Epithelial cell of esophagus (primary cell): ENCODE results near the gene CITED4.

Source experiments
- DNase-seq: peaks from one replicate; pipeline ENCODE4 v3.0.0; 2010; ENCODE audit warnings: low read depth
- H3K4me3 ChIP-seq: 2 replicates; pipeline ENCODE4 v1.5.1; 2011; ENCODE audit warnings: mild to moderate bottlenecking, low read length, control low read depth
- TF ChIP-seq, protein P1 (sequence below): IDR thresholded peaks from 2 replicates; pipeline ENCODE4 v1.5.1; 2011; ENCODE audit warnings: low read depth, mild to moderate bottlenecking, low read length, control low read depth, inconsistent platforms; ENCODE audit not compliant: insufficient read depth; ENCODE audit errors: missing control alignments

CITED4 gene

DNA sequence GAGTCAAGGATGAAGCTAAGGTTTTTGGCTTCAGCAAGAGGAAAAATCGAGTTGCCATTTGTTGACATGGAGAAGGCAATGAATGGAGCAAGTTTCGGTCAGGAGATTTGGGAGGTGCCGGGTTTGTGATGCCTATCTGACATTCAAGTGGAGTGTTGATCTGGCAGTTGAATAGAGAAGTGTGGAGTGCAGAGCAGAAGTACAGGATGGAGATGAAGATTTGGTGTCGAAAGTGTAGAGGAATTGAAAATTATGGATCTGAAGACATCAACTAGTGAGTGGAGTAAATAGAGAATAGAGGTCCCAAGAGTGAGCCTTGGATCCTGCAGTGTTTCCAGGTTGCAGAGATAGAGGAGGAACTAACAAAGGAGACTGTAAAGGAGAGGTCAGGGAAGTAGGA is 25.9 kb downstream of the CITED4 start:
- DNase-seq, result no peak
- H3K4me3 ChIP-seq, result no peak overlapping the region
- TF ChIP-seq, protein P1, sequence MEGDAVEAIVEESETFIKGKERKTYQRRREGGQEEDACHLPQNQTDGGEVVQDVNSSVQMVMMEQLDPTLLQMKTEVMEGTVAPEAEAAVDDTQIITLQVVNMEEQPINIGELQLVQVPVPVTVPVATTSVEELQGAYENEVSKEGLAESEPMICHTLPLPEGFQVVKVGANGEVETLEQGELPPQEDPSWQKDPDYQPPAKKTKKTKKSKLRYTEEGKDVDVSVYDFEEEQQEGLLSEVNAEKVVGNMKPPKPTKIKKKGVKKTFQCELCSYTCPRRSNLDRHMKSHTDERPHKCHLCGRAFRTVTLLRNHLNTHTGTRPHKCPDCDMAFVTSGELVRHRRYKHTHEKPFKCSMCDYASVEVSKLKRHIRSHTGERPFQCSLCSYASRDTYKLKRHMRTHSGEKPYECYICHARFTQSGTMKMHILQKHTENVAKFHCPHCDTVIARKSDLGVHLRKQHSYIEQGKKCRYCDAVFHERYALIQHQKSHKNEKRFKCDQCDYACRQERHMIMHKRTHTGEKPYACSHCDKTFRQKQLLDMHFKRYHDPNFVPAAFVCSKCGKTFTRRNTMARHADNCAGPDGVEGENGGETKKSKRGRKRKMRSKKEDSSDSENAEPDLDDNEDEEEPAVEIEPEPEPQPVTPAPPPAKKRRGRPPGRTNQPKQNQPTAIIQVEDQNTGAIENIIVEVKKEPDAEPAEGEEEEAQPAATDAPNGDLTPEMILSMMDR, result no peak

DNA sequence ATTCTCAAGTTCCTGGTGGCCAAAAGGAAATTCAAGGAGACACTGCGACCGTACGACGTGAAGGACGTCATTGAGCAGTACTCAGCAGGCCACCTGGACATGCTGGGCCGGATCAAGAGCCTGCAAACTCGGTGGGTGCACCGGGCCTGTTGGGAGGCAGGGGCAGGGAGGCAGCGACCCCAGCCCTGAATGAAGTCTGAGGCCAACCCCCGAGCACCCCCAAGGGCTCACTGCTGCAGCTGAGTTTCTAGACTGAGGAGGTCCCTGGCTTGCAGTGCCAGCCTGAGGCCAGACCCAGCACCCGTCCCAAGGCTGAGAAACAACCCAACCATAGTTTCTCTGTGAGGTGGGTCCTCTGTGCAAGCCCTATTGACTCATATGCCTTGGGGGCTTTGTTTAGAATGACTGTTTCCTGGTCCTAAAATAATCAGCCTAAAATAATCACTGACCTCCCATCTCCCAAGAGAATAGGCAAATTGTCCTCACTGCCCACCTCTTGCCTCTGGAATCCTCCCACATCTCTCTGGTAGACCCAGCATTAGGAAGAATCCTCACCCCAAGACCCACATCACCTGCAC is 27.1 kb downstream of the CITED4 start:
- H3K4me3 ChIP-seq, result no peak overlapping the region
- TF ChIP-seq, protein P1, result no peak
- DNase-seq, result peak; percentile 24

DNA sequence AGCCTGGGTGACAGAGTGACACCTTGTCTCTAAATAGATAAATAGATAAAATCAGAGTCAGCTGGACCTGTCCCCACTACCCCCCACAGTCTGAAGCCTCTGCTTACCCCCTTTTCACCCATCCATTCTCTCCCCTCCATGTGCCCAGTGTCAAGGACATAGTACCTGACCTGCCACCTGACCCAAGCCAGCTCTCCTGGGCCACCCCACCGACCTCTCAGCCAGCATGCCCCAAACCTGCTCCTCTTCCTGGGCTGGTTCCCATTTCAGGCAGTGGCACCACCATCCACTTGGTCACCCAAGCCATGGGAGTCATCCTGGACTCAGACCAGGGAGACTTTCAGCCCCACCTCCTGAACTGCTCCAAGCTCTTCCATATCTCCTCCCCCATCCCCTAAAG is 28.2 kb downstream of the CITED4 start:
- DNase-seq, result no peak
- TF ChIP-seq, protein P1, result no peak
- H3K4me3 ChIP-seq, result no peak overlapping the region

DNA sequence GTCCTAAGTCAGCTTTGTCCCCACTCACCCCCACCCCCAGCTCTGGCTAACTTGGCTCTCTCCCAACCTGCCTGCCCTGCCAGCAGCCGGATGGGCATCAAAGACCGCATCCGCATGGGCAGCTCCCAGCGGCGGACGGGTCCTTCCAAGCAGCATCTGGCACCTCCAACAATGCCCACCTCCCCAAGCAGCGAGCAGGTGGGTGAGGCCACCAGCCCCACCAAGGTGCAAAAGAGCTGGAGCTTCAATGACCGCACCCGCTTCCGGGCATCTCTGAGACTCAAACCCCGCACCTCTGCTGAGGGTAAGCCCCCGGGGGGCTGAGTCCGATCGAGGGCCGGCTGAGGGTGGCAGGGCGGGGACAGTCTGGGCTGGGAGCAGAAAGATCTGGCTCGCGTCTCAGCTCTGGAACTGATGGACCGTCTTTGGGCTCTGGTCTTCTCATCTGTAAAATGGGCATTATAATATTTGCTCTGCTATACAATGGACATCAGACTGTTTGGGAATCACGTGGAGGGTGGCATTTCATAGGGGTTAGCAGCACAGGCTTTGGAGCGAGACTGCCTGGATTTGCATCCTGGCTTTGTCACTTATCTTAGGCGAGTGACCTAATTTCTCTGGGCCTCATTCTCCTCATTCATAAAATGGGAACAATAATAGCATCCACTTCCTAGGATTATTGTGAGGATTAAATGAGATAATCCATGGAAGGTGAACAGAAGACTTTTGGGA is 31.0 kb downstream of the CITED4 start:
- no peak overlapping the region for H3K4me3 ChIP-seq
- TF ChIP-seq, protein P1, result no peak
- no peak for DNase-seq

DNA sequence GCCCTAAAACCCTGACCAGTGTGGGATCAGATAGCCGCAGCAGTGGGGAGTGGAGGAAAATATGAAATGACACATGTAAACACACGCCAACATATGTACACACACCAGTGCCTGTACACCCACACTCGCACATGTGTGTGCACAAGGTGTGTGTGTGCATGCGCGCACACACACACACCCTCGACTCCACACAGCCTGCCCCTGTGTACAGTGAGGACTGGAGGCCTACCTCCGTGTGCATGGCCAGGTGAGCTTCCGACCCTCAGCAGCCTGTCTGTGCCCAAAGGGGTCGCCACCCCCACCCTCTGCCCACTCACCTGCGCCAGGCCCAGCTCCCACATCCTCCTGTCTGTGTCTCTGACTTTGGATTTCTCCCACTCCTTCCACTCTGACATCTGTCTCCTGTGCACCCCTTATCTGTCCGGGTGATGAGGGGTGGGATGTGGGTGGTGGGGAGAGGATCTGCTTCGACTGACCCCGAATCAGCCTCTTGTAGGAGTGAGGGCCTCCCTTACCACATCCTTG is 31.7 kb downstream of the CITED4 start:
- DNase-seq, result no peak
- TF ChIP-seq, protein P1, result no peak
- no peak overlapping the region for H3K4me3 ChIP-seq

DNA sequence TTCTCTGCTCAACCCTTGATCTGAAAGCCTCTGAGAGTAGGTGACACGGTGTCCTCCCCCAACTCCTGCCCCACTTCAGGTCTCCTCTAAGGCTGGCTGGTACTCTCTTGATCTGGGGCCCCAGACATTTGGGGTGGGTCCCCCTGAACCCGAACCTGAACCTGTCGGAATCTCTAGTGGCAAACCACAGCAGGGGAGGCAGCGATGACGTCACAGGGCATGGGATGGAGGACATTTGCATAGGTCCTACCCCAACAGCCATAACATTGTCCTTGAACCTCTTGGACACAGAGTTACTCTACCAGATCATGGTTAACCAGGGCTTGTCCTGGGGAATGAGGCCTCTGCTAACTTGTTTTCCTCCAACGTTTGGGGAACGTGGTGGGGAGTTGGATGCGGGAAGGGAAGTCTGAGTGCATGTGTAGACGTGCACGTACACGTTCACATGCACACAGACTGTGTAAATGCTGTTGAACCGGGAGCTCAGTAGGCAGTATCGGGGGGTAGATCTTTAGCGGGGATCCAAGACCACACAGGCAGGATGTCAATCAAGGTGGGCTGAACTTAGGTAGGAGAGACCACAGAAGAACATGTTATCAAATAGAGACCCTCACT is 32.4 kb downstream of the CITED4 start:
- H3K4me3 ChIP-seq, result no peak overlapping the region
- DNase-seq, result peak; percentile 55
- TF ChIP-seq, protein P1, result no peak
